ENCODE data around the gene SUGCT. TPM values are rescaled to one million over a fixed set of nuclear protein-coding genes. Genes with fewer than 3 reads are reported as not detected.

Gene SUGCT
- total and polyA plus RNA-seq, 2 of the 13 experiments (the other 11 are each of a cell fraction or from before 2014, with no cell fraction given): 10.1 to 22.2 TPM

GRCh38 chr7:40845943-40846342 lies 711.1 kb downstream of the SUGCT start:
- DNase-seq (ENCODE audit: low spot score): no peak
- Histone ChIP-seq H3K9me3 (ENCODE audit: low read length) (no peaks in the 10 kb centered on the region), H3K27ac (ENCODE audit: extremely low read length, insufficient read depth, low read length) (no peak overlapping the region), H3K4me2 (ENCODE audit: low read depth, low read length) (no peak overlapping the region), H3K36me3 (replicated peaks in 1 of 2; ENCODE audit: control insufficient read depth in 1 of 2, insufficient read depth in 2 of 2, low read length in 2 of 2) (no peaks in the 10 kb centered on the region), H3K79me2 (ENCODE audit: insufficient read depth, low read length) (no peaks in the 10 kb centered on the region), H3K4me3 (replicated peaks in 1 of 3; ENCODE audit: insufficient read depth in 1 of 3, low read depth in 2 of 3, low read length in 3 of 3) (no peak overlapping the region), H3K27me3 (ENCODE audit: control insufficient read depth in 1 of 2, insufficient read depth in 2 of 2, low read length in 2 of 2) (no peaks in the 10 kb centered on the region), H3K9ac (ENCODE audit: insufficient read depth, low read depth, low read length) (no peak overlapping the region), H3K4me1 (ENCODE audit: insufficient read depth, low read length) (no peaks in the 10 kb centered on the region), H2AFZ (ENCODE audit: low read length) (no peak overlapping the region), H4K20me1 (ENCODE audit: insufficient read depth, low read length) (no peaks in the 10 kb centered on the region)
- ChIA-PET POLR2A (no interaction called here), CTCF (ENCODE audit: low intra/inter-chr PET ratio, low total read pairs) (no interaction called here)
- TF ChIP-seq ZNF577 (CRISPR knock-in tag; IDR thresholded peaks at IDR 0.05; ENCODE audit: borderline replicate concordance, low read depth): no peak
- TF ChIP-seq PREB (CRISPR knock-in tag; IDR thresholded peaks at IDR 0.05): no peak
- no peak for TF ChIP-seq ZNF749 (CRISPR knock-in tag; IDR thresholded peaks at IDR 0.05; ENCODE audit: borderline replicate concordance)
- TF ChIP-seq ZNF646 (CRISPR knock-in tag; IDR thresholded peaks at IDR 0.05): no peak
- no peak for TF ChIP-seq NBN (conservative IDR thresholded peaks at IDR 0.05)
- no peak for TF ChIP-seq KMT2B (CRISPR knock-in tag; IDR thresholded peaks at IDR 0.05)
- TF ChIP-seq ZNF576 (CRISPR knock-in tag; IDR thresholded peaks at IDR 0.05): no peak
- no peak for TF ChIP-seq CEBPG (CRISPR knock-in tag; IDR thresholded peaks at IDR 0.05)
- no TSS peak for BruUV-seq (replicated peaks)
- FAIRE-seq: no peak
- intact Hi-C loops (cut with micrococcal nuclease; ENCODE audit: unreplicated experiment) (no loop called here), in situ Hi-C loops (cut with HindIII; ENCODE audit: extremely low pct_ligation_motif_present, low pct_unique_long_range_greater_than_20kb) (no loop called here)
- WGBS (ENCODE audit: low lambda C conversion rate): 70% methylated on average over 6 of the region's 6 CpGs
- ATAC-seq: no peak
